SK-N-SH treated with all-trans-retinoic acid at 6 μM for 48 hours (cell line): Measurements from ENCODE around the gene SERPINH1.

Experiments used
- CSDC2 ChIP-seq: fragments of 250-450 bp; sonication (Bioruptor Pico); IDR thresholded peaks from 2 replicates; pipeline ENCODE4 v1.5.0; 2020; ENCODE audit warnings: mild to moderate bottlenecking, moderate library complexity
- ZNF8 ChIP-seq: fragments of 450-650 bp; formaldehyde crosslinking; IDR thresholded peaks from 2 replicates; pipeline ENCODE4 v1.5.0; 2020; ENCODE audit warnings: mild to moderate bottlenecking, moderate library complexity

GRCh38 chr11:75523189-75523588, 38.9 kb upstream of the SERPINH1 start:
- TF ChIP-seq CSDC2 (CRISPR knock-in tag) (no peak), ZNF8 (no peak)
